ENCODE data around the gene KIR2DL1. TPM values are rescaled to one million over a fixed set of nuclear protein-coding genes. Genes with fewer than 3 reads are reported as not detected.
A peak's percentile ranks its signal among the peaks of the same experiment; 100 is the strongest.

The KIR2DL1 gene
- total RNA-seq, 2 experiments from 2014 or later: not detected

DNA sequence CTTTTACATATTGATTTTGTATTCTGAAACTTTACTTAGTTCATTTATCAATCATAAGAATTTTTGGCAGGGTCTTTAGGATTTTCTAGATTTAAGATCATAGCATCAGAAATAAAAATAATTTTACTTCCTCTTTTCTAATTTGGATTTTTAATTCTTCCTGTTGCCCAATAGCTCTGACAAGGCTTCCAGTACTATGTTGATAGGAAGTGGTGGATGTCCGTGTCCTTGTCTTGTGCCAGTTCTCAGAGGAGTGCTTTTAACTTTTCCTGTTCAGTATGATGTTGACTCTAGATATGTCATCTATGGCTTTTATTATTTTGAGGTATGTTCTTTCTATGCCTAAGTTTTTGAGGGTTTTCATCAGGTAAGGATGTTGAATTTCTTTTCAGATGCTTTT lies 26.2 kb downstream of the KIR2DL1 start:
- no peak overlapping the region for H3K4me3 Mint-ChIP-seq
- no peak overlapping the region for H3K27ac Mint-ChIP-seq
- Histone ChIP-seq H3K4me3 (ENCODE audit: low read length) (no peak overlapping the region), H3K4me1 (ENCODE audit: insufficient read depth, low read length) (no peaks in the 10 kb centered on the region), H3K9me3 (ENCODE audit: control insufficient read depth in 1 of 2, insufficient read depth in 1 of 2, low read length in 2 of 2) (no peaks in the 10 kb centered on the region), H3K27ac (ENCODE audit: low read depth in 1 of 2, low read length in 2 of 2) (no peak overlapping the region), H3K27me3 (ENCODE audit: control insufficient read depth in 1 of 2, insufficient read depth in 2 of 2, low read length in 2 of 2) (peaks cover 5 to 9% of the 10 kb centered on the region in 2 experiments), H3K36me3 (ENCODE audit: insufficient read depth, low read length) (no peaks in the 10 kb centered on the region)
- no peaks in the 10 kb centered on the region for H3K36me3 Mint-ChIP-seq (ENCODE audit: low read depth)
- ATAC-seq (ENCODE audit: poor library complexity) (no peak), DNase-seq (peak in 2 of 14 experiments; percentile 15 to 27)
- ChIA-PET CTCF (no interaction called here), POLR2A (no interaction called here)
- intact Hi-C loops (cut with DNase I, micrococcal nuclease): no loop called here
- TF ChIP-seq, protein P1, sequence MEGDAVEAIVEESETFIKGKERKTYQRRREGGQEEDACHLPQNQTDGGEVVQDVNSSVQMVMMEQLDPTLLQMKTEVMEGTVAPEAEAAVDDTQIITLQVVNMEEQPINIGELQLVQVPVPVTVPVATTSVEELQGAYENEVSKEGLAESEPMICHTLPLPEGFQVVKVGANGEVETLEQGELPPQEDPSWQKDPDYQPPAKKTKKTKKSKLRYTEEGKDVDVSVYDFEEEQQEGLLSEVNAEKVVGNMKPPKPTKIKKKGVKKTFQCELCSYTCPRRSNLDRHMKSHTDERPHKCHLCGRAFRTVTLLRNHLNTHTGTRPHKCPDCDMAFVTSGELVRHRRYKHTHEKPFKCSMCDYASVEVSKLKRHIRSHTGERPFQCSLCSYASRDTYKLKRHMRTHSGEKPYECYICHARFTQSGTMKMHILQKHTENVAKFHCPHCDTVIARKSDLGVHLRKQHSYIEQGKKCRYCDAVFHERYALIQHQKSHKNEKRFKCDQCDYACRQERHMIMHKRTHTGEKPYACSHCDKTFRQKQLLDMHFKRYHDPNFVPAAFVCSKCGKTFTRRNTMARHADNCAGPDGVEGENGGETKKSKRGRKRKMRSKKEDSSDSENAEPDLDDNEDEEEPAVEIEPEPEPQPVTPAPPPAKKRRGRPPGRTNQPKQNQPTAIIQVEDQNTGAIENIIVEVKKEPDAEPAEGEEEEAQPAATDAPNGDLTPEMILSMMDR (IDR thresholded peaks at IDR 0.05): no peak
- peaks cover 12% of the 10 kb centered on the region for H3K4me1 Mint-ChIP-seq (ENCODE audit: low read depth)
- peaks cover 3% of the 10 kb centered on the region for H3K9me3 Mint-ChIP-seq
- H3K27me3 Mint-ChIP-seq: peaks cover 47% of the 10 kb centered on the region

GRCh38 chr19:54803410-54803809 lies 33.8 kb downstream of the KIR2DL1 start, which contains the start of gene KIR2DL4:
KIR2DL4 (plus strand) TSS chr19:54803610; CDS start chr19:54803652, 42 bp downstream.
- Mint-ChIP-seq H3K4me3 (no peak within 1 kb of the TSS), H3K27ac (no peak within 1 kb of the TSS), H3K36me3 (ENCODE audit: low read depth) (no peaks in the 10 kb centered on the region), H3K4me1 (ENCODE audit: low read depth) (no peaks in the 10 kb centered on the region), H3K27me3 (peaks cover 58% of the 10 kb centered on the region), H3K9me3 (peaks cover 4% of the 10 kb centered on the region)
- H3K9me3 ChIP-seq (ENCODE audit: control insufficient read depth in 1 of 2, insufficient read depth in 1 of 2, low read length in 2 of 2): peaks cover 0 to 16% of the 10 kb centered on the region in 2 experiments
- no peak within 1 kb of the TSS for H3K4me3 ChIP-seq (ENCODE audit: low read length)
- H3K4me1 ChIP-seq (ENCODE audit: insufficient read depth, low read length): no peaks in the 10 kb centered on the region
- ATAC-seq (ENCODE audit: poor library complexity): no peak
- CTCF ChIA-PET: no interaction called here
- peaks cover 0 to 9% of the 10 kb centered on the region in 2 experiments for H3K27me3 ChIP-seq (ENCODE audit: control insufficient read depth in 1 of 2, insufficient read depth in 2 of 2, low read length in 2 of 2)
- intact Hi-C loops (cut with DNase I, micrococcal nuclease): no loop called here
- TF ChIP-seq, protein P1 (IDR thresholded peaks at IDR 0.05): no peak
- H3K27ac ChIP-seq (ENCODE audit: low read depth in 1 of 2, low read length in 2 of 2): no peak within 1 kb of the TSS
- DNase-seq: peak in 1 of 14 experiments; percentile 28
- no peaks in the 10 kb centered on the region for H3K36me3 ChIP-seq (ENCODE audit: insufficient read depth, low read length)
- POLR2A ChIA-PET: no interaction called here

DNA sequence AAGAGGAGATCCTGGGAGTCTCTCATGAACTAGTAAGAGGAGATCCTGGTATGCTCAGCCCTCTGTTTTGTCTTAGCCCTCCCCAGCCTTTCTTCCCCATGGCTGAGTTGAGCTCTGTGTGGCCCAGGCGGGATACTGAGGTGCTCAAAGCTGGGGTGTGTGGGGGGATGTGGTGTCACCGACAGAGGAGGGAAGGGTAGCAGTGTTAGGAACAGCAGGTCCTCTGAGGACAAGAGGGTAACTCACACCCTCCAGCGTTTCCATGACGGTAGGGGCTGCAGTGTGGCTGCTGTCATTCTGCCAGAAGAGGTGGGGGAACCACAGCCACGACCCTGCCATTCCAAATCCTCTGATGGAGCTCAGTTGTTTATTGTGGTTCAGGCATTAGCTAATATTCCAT lies 34.5 kb downstream of the KIR2DL1 start:
- Mint-ChIP-seq H3K27ac (no peak overlapping the region), H3K27me3 (peaks cover 55% of the 10 kb centered on the region), H3K36me3 (ENCODE audit: low read depth) (no peaks in the 10 kb centered on the region), H3K9me3 (peaks cover 5% of the 10 kb centered on the region), H3K4me3 (no peak overlapping the region), H3K4me1 (ENCODE audit: low read depth) (no peaks in the 10 kb centered on the region)
- ChIA-PET CTCF (no interaction called here), POLR2A (no interaction called here)
- peaks cover 0 to 16% of the 10 kb centered on the region in 2 experiments for H3K9me3 ChIP-seq (ENCODE audit: control insufficient read depth in 1 of 2, insufficient read depth in 1 of 2, low read length in 2 of 2)
- no peak overlapping the region for H3K27ac ChIP-seq (ENCODE audit: low read depth in 1 of 2, low read length in 2 of 2)
- ATAC-seq (ENCODE audit: poor library complexity): no peak
- no peaks in the 10 kb centered on the region for H3K4me1 ChIP-seq (ENCODE audit: insufficient read depth, low read length)
- TF ChIP-seq, protein P1 (IDR thresholded peaks at IDR 0.05): no peak
- peaks cover 0 to 9% of the 10 kb centered on the region in 2 experiments for H3K27me3 ChIP-seq (ENCODE audit: control insufficient read depth in 1 of 2, insufficient read depth in 2 of 2, low read length in 2 of 2)
- intact Hi-C loops (cut with DNase I, micrococcal nuclease): no loop called here
- no peak overlapping the region for H3K4me3 ChIP-seq (ENCODE audit: low read length)
- DNase-seq: no peak
- H3K36me3 ChIP-seq (ENCODE audit: insufficient read depth, low read length): no peaks in the 10 kb centered on the region

Measured in CD4-positive, alpha-beta T cell (primary cell).